ENCODE data around the gene ERCC5.

GRCh38 chr13:102869948-102870676 lies 24.3 kb downstream of the ERCC5 start:
- no peak for TF ChIP-seq ZNF274 (IDR thresholded peaks at IDR 0.05; ENCODE audit: borderline replicate concordance, extremely low read depth, low read length)
- TF ChIP-seq, protein P1, sequence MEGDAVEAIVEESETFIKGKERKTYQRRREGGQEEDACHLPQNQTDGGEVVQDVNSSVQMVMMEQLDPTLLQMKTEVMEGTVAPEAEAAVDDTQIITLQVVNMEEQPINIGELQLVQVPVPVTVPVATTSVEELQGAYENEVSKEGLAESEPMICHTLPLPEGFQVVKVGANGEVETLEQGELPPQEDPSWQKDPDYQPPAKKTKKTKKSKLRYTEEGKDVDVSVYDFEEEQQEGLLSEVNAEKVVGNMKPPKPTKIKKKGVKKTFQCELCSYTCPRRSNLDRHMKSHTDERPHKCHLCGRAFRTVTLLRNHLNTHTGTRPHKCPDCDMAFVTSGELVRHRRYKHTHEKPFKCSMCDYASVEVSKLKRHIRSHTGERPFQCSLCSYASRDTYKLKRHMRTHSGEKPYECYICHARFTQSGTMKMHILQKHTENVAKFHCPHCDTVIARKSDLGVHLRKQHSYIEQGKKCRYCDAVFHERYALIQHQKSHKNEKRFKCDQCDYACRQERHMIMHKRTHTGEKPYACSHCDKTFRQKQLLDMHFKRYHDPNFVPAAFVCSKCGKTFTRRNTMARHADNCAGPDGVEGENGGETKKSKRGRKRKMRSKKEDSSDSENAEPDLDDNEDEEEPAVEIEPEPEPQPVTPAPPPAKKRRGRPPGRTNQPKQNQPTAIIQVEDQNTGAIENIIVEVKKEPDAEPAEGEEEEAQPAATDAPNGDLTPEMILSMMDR (IDR thresholded peaks at IDR 0.05; ENCODE audit: control extremely low read depth in 1 of 3, insufficient read depth in 1 of 3, low read depth in 1 of 3, low read length in 3 of 3) = no peak
- TF ChIP-seq EZH2 (IDR thresholded peaks at IDR 0.05; ENCODE audit: low read depth, low read length, severe bottlenecking) = no peak
- TF ChIP-seq POLR2A (IDR thresholded peaks at IDR 0.05; ENCODE audit: control extremely low read depth in 1 of 2, low read depth in 2 of 2, low read length in 2 of 2) = no peak
- TF ChIP-seq HDAC2 (IDR thresholded peaks at IDR 0.05; ENCODE audit: borderline replicate concordance in 1 of 2, low read depth in 2 of 2, low read length in 2 of 2) = no peak
- TF ChIP-seq RAD21 (IDR thresholded peaks at IDR 0.05 in 1 of 2, conservative IDR thresholded peaks at IDR 0.05 in 1 of 2; ENCODE audit: low read depth in 2 of 2, low read length in 2 of 2) = no peak
- TF ChIP-seq MAX (IDR thresholded peaks at IDR 0.05) = no peak
- TF ChIP-seq POLR2AphosphoS5 (IDR thresholded peaks at IDR 0.05; ENCODE audit: low read depth, low read length) = no peak
- no peak for TF ChIP-seq POU5F1 (IDR thresholded peaks at IDR 0.05; ENCODE audit: low read depth, low read length)
- TF ChIP-seq BRCA1 (IDR thresholded peaks at IDR 0.05; ENCODE audit: low read depth, low read length) = no peak
- TF ChIP-seq CREB1 (IDR thresholded peaks at IDR 0.05) = no peak
- TF ChIP-seq CTBP2 (IDR thresholded peaks at IDR 0.05; ENCODE audit: borderline replicate concordance, insufficient read depth, insufficient read length, low read length) = no peak
- no peak for TF ChIP-seq SP2 (IDR thresholded peaks at IDR 0.05; ENCODE audit: low read length)
- no peak for TF ChIP-seq SP4 (IDR thresholded peaks at IDR 0.05; ENCODE audit: low read length)
